NCI-H2081 treated with DMSO at 0.1 percent for 48 hours (cell line): Measurements from ENCODE around the gene PHF21A.
"Not testable (repeated sequence)": the region's sequence is repeated elsewhere in the genome, so short reads cannot be mapped to it uniquely, and the experiment has no call there.

Experiments used
- DNase-seq: peaks from one replicate; lab custom pipeline; 2025; lab: John Stamatoyannopoulos, UW

The PHF21A gene

DNA sequence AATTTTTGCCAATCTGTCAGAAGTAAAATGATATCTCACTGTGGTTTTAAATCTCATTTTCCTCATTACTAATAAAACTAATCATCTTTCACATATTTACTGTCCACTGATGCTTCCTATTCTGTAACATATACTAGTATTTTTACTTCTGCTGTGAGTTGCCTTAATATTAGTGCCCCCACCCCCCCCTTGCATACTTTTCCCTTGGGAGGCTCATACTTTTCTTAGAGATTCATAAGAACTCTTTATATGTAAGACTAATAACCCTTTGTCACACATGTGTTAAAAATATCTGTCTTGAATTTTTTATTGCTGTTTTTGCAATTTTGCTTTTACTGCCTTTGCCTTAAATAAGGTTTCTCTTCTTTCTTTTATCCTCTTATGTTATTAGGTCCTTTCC, 87.2 kb downstream of the PHF21A start:
- DNase-seq: no peak

DNA sequence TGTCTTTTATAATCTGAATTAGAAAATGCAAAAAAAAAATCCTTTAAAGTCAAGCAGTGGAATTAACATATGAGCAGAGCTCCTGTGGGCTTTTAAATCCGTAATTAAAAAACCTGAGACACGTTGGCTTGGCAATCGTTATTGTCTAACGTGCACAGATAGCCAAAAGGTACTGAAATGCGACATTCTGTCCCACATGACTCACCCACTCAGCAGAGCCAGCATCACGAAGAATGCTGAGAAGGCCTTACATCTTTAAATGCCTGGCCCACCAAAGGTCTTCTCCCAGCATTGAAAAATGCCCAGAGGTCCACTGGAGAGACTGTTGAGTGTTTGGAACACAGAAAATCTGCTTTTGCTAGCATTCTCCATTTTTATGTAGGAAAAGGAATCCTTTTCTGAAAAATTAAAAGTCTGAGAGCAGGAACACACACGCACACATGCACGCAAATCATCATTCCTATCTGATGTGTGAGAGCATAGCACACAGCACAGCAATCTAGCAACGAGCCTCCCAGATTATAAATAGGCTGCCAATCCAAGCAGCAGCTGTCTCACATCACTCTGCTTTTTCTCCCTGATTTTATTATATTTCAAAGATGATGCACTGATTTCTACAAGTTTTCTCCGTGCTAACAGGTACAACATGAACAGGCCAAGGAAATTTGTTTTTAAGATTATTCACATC, 94.5 kb downstream of the PHF21A start:
- no peak for DNase-seq

DNA sequence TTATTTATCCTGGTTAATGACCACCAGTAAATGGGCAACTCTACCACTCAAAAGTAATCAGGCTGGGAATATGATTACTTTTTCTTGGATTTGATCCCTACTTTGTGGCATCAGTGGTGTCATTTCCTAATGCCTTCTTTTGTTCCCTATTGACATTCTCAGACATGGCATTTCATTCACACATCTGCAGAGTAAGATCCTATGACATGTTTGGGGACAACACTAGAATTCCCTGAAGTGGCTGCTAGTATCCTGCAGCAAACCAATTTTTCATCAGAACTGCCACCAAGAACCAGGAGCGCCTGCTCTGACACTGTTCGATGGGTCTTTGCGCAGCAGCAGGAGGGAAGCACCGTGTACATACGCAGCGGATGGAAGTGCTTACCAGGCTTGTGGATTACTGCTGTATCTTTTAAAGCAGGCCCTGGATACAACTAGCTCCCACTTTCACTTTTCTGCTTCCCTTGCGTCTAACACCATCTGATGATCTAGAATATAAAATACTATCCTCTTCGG, 101.1 kb downstream of the PHF21A start:
- DNase-seq: no peak

DNA sequence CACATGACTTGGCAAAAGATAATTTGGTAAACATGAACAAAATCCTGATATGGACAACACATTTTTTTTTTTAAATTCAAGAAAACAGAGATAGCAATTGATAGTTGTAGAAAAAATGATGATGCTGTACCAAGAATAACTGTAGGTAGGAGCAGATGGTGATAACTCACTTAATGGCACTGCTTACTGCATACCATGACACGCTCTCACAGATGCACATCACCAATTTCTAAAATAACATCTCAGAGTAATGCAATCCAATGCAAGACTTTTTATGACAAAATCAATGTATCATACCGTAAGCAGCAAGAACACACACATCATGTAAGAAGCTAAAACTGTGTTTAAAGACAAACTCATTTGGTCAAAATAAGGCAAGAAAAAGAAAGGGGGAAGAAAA, 102.6 kb downstream of the PHF21A start:
- no peak for DNase-seq

DNA sequence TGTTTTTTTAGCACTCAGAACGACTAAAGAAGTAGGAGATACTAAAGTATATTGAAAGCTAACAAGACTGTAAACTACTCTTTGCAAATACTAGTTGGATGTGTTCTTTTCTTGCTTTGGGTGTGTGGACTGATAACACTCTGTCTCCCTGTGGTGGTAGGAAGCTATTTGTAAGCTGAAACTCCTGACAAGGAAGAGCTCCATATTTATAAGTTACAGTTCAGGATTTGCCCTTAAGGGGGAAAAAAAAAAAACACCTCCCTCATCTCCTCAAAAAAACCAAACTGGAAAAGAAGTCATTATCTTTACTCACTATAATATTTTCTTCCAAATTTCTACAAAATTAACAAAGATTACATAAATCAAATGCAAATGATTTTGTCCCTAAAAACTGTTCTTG, 103.9 kb downstream of the PHF21A start:
- DNase-seq: no peak

DNA sequence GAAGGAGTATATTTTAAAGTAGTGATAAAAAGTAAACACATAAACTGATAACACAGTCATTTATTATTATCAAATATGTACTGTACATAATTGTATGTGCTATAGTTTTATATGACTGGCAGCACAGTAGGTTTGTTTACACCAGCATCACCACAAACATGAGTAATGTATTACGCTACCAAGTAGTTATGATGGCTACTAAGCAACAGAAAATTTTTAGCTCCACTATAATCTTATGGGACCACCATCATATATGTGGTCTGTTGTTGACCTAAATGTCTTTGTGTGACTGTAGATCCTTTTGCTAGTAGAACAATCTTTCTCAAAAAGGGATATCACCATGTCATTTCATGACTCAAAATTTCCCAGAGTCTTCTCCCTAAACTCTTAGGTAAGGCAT, 105.3 kb downstream of the PHF21A start:
- DNase-seq: no peak

DNA sequence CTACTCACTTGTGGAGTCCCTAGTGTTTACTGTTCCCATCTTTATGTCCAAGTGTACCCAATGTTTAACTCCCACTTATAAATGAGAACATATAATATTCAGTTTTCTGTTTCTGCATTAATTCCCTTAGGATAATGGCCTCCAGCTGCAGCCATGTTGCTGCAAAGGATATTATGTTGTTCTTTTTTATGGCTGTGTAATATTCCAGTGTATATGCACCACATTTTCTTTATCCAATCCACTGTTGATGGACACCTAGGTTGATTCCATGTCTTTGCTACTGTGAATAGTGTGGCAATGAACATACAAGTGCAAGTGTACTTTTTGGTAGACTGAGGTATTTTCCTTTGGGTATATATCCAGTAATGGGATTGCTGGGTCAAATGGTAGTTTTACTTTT, 107.1 kb downstream of the PHF21A start:
- not testable (repeated sequence) for DNase-seq

DNA sequence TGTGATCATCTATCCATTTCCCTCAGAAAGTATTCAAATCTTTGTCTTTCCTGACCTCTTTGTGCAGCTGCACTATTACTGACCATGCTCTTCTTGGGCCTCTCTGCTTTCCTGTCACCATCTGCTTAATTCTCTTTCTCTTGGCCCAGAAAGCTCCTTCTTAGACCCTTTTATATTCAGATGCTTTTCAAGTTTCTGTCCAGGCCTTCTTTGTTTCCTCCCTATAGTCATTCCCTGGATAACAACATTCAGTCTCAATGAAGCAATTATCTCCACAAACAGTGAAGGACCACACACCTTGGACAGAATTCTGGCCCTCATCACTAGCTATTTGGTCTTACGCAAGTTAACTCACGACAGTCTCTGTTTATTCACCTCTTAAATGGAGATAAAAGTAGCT, 109.1 kb downstream of the PHF21A start:
- no peak for DNase-seq

DNA sequence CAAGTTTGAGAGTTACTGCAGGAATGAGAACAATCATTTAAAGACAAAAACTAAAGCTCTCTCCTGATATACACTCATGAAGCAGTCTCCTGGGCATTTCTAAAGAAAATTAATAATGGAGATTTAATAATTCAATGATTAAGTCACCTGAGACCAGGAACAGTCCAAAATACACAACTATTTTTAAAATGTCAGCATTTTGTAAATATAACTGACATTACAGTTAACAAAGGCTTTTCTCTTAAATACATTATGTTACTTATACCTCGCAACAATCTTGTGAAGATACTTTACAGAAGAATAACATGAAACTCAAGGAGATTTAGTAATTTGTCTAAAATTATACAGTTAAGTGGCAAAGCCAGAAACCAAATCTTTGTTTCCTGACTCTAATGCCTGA, 111.2 kb downstream of the PHF21A start:
- DNase-seq: no peak

DNA sequence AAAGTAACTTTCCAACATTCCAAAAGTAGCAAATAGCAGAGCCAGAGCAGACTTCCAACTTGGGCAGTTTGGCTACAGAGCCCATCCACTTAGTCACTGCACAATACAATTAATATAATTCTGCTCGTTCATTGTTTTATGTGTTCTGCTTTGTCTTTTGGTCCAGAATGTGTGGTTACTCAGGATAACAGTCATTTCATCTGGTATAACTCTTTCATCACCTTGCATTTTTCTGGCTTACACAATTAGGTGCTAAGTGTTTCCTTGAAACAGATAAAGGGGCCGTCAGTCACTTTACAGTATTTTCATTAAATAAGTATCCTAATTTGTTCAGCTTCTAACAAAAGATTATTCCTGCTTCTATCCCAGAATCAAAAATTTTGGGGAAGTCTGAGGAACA, 111.6 kb downstream of the PHF21A start:
- no peak for DNase-seq

DNA sequence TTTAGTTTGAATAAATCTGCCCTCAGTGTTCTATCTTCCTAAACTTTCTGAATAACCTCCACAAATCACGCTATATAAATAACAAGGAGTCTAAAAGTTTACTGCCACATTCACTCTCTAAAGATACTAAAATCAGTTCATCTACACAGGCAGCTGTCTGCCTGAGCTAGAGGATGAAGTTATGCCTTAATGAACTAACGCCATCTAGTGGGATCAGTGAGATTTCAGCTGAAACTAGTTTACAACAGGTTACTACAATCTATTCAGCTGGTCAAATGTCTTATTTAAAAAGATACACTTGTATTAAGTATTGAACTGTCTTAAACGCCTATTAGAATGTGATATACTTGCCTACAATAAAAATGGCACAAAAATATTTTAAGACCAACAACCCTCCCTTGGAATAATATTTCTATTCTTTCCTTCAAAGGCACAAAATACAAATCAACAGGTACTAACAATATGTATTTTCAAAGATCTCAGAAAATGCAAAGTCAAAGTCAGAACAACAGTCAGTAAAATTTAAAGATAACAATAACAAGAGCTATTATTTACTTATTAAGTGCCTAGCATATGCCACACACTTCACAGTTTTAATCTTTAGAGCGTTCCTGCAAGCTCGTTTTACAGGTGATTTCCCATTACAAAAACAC, 114.7 kb downstream of the PHF21A start:
- DNase-seq: peak; percentile 41

DNA sequence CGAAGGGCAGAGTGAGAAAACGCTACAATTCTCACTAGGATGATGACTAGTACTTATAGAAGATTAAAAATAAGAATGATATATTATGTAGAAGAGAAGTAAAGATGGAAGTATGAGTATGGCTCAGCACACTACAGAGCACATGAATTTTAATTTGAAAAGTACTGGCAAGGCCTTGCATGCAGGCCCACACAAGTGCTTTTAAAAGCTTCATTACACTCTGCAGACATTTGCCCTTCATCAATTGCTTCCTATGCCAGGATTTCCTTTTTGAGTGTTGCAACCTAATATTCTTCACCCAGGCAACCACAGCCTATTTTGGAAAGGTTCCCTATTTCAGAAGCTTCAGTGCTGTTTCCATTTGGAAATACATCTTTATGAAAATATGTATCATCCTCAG, 117.7 kb downstream of the PHF21A start:
- DNase-seq: peak; percentile 12

DNA sequence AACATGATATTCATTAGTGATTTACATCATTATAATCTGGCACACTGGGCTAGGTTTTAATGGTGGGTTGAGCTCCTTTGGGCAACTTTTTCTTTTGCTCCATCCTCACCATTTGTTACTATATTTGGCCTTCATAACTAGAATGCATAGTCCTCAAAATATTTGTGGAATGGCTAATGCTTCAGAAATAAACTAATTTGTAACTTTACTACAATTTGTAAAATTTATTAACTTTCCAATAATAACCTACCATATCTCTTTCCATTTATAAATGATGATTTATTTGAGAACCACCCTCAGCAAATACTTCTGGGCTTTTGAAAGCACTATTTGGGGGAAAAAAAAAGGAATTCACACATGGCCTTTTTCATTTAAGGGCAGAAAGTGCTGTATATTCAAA, 119.1 kb downstream of the PHF21A start:
- no peak for DNase-seq

DNA sequence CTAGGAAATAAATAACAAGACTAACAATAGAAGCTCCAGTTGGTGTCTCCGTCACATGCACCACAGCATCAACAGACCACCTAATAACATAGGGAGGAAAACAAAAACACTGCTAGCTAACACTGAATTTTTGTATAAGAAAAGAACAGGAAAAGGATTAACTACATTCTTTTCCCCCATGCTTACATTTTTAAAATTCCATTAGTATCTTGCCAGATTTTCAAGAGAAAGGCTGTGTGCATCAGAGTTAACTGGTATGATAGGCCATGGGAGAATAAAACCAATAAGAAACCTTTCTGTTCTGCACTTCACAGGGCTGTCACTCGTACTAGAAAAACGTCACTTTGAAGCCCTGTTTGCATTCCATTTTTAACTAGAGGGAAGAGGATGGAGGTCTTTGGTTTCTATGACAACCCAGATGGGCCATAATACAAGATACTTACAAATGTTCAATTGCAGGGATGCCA, 119.8 kb downstream of the PHF21A start:
- DNase-seq: no peak

DNA sequence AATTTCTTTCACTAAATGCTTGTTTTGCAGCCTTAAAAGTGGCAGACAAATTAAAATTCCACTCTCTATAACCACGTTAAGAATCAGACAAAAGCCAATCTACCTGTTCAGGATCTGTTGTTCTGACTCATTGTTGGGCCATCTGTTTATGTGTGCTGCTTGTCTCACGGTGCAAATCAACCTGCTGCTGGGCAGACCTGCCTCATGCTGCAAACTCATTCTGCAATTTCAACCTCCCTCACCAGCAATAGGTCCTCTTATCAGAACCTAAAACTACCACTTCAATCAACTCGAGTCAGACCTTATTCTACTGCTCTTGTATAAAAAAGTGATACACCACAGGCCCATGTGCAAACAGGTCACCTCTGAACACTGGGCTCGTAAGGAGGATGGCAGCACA, 123.7 kb downstream of the PHF21A start:
- no peak for DNase-seq

DNA sequence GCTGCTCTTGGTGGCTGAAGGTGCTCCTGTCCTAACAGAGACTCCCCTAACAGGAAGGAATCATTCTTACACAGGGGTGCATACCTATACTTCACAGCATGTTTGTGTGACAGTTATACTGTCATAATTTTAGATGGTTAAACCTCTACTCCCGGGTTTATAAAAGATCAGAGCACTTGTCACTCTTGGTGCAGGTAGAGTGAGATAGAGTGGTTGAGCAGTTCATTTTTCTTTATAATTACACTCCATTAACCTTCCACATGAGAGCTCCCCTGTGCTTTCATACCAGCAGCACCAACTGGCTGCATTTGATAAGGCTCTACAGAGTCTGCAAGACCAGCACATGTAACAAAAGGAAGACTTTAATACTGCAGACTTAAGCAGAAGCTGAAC, 125.9 kb downstream of the PHF21A start:
- DNase-seq: no peak

DNA sequence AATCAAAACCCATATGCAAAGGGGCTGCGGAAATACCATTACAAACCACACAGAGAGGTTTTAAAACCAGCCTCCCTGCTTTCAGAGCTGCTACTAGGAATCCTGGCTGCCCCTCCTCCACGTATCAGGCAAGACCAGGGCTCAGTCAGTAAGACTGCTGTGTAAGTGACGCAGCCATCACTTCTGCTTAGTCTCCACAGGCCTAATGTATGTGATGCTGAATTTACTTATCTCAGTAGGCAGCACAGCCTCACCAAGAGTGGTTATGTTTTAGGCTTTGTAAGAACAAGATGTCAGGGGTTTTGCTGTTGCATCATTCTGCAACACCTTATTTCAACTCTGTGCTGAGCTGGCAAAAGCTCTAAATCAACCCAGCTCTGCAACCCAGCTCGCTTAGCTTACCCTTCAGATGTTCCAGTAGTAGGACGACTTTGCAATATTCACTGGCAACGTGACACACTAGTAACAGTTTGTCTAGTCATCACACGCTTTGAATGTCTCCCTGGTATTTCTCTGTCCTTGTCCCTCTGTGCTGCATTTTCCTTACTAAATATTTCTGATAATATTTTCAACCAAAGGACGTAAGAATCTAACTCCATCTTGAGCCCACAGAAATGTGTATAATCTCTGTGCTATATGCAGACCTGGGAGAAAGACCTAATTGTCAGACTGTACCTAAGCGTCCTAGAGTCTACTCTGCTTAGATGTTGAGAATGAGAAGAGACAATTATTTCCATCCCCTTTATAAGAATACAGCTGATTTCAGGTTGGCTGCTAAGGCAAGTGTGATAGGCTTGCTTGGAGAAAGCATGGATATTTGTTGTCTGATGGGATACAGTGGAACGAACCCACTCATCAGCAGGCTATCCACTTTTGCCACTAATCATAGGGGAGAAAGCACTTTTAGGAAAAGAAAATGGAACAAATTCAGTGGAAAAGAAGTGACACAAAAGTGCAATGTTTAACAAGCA, 126.6 kb downstream of the PHF21A start:
- DNase-seq: no peak

DNA sequence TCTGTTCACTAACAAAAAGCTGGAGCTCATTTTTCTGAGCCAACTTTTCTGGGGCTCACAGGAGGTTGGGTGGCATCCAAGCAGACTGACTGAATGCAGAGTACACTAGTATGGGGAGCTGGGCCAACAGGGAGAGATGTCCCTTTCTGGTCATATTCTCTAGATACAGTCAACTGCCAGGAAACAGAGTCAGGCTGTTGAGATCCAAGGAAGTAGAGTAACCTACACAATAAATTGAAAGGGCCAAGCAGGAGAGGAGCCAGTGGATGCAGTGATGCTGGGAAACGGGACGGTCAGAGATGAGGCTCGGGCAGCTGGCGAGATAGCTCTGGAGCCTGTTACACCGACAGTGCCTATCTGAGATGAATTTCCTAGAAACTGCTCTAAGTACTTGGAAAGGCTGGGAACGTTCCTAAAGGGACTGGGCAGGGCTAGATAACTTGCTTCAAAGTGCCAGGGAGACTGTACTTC, 127.7 kb downstream of the PHF21A start:
- no peak for DNase-seq

DNA sequence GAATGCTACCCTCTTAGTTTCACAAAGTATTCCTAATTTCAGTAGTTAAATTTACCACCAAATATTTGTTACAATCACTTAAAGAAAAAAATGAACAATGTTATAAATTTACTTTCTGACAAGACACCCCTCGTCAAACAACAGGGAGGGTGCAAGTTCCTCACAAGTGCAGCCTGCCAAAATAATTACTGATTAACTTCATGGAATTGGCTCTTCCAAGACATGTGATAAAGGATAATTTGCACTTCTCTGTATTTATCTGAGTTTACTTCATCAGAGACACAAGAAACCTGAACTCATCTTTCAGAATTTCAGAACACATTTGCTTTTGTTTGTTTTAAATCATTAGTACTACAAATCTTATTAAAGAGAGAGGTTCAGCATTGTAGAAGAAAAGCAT, 132.3 kb downstream of the PHF21A start:
- no peak for DNase-seq

DNA sequence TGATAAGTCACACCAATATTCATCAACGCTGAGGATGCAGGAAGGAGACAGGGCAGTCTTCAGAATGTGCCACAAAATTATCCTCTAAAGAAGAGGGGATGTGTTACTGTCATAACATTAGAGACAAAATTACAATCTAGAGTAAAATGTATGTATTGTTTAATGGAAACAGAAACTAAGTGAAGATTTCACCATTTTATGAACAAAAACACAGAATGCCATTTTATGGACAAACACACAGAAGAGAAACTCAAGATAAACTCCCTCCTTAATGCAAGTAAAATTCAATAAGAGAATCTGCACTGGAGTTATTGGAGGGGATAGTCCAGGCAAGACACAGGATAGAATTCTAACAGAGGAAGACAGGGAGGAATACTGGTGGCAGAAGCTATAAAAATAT, 136.0 kb downstream of the PHF21A start:
- DNase-seq: no peak

DNA sequence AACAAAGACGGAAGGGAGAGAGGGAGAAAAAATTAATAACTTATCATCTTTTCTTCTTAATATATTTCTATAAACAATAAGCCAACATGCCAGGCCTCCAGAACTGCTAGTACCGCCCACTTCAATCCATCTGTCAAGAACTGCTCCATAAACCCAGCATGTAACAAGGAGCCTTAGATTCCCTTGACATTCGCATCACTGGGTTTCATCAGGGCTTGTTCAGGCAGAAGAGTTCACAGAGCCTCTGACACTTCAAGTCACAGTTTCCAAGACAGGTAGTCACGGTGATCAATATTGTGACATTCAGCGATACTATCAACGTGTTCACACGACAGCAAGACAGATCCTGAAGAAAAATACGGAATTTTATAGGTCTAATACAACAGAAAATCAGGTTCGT, 137.1 kb downstream of the PHF21A start:
- no peak for DNase-seq

DNA sequence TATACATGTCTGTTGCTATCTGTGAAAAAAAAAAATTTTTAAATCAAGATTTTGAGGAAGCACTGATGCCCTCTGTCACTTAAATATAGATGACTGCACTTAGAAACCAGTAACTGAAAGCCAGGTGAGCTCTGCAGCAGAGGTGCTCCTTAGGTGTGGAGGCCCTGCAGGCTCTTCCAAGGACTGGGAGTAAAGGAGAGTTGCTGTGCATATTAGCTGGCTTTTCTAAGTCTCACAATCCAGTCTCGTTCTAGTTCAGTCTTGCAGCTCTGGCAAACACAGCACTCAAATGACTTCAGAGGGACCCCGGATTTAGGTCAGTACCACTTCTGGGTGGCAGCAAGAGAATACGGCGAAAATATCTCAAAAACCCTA, 137.8 kb downstream of the PHF21A start:
- no peak for DNase-seq
